ENCODE results near the gene YWHAH. TPM values are rescaled to one million over a fixed set of nuclear protein-coding genes. Genes with fewer than 3 reads are reported as not detected.

Gene YWHAH
- total RNA-seq, 1 donor from 2014 or later, result 67.2 TPM

GRCh38 chr22:31923136-31923535 is 21.2 kb upstream of the YWHAH start:
- no peaks in the 10 kb centered on the region for H3K36me3 ChIP-seq
- intact Hi-C loops (cut with micrococcal nuclease), result no loop called here
- peak overlapping the region; percentile 10 for H3K27ac ChIP-seq (replicated peaks)
- peaks cover 6% of the 10 kb centered on the region for H3K4me1 ChIP-seq
- no peaks in the 10 kb centered on the region for H3K9me3 ChIP-seq (replicated peaks)
- H3K27me3 ChIP-seq (ENCODE audit: low read depth), result peaks cover 9% of the 10 kb centered on the region
- no peak overlapping the region for H3K4me3 ChIP-seq
- peak; percentile 35 for DNase-seq
- TF ChIP-seq CTCF (IDR thresholded peaks at IDR 0.05; ENCODE audit: borderline replicate concordance), result no peak

GRCh38 chr22:31923747-31924146 is 20.6 kb upstream of the YWHAH start:
- H3K27ac ChIP-seq (replicated peaks), result peak overlapping the region; percentile 10
- H3K4me1 ChIP-seq, result peaks cover 4% of the 10 kb centered on the region
- no peak for DNase-seq
- no peak overlapping the region for H3K4me3 ChIP-seq
- no peaks in the 10 kb centered on the region for H3K36me3 ChIP-seq
- H3K9me3 ChIP-seq (replicated peaks), result no peaks in the 10 kb centered on the region
- H3K27me3 ChIP-seq (ENCODE audit: low read depth), result peaks cover 9% of the 10 kb centered on the region
- no peak for TF ChIP-seq CTCF (IDR thresholded peaks at IDR 0.05; ENCODE audit: borderline replicate concordance)
- intact Hi-C loops (cut with micrococcal nuclease), result no loop called here

DNA sequence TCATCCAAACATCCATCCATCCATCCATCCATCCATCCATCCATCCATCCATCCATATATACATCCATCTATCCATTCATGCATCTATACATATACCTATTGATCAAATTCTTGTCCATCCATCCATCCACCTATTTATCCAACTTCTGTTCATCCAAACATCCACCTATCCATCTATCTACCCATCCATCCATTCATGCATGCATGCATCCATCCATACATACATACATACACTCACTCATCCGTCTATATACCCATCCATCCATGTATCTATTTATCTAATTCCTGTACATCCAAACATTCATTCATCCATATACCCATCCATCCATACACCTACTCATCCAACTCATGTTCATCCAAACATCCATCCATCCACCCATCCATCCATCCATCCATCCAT is 19.3 kb upstream of the YWHAH start:
- intact Hi-C loops (cut with micrococcal nuclease), result no loop called here
- Histone ChIP-seq H3K27ac (replicated peaks) (no peak overlapping the region), H3K4me3 (no peak overlapping the region), H3K9me3 (replicated peaks) (no peaks in the 10 kb centered on the region), H3K36me3 (no peaks in the 10 kb centered on the region), H3K27me3 (ENCODE audit: low read depth) (peaks cover 9% of the 10 kb centered on the region), H3K4me1 (no peaks in the 10 kb centered on the region)
- DNase-seq, result no peak
- TF ChIP-seq CTCF (IDR thresholded peaks at IDR 0.05; ENCODE audit: borderline replicate concordance), result no peak

DNA sequence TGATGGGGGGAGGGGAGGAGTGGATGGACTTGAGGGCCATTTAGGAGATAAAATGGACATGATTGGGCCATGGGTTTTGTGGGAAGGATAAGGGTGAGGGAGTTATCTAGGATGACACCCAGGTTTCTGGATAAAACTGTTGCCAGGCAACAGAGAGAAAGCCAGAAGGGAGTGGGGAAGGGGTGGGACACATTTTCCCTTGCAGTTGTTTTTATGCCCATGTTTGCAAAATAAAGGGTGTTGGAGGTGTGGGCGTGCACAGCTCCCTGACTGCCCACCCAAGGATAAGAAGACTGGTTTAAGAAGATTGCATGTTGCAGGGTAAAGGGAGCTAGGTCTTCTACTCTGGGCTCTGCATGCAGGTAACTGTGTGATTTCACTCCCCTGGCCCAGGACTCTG is 18.3 kb upstream of the YWHAH start:
- Histone ChIP-seq H3K4me1 (no peaks in the 10 kb centered on the region), H3K27me3 (ENCODE audit: low read depth) (peaks cover 9% of the 10 kb centered on the region), H3K4me3 (no peak overlapping the region), H3K9me3 (replicated peaks) (no peaks in the 10 kb centered on the region), H3K36me3 (no peaks in the 10 kb centered on the region), H3K27ac (replicated peaks) (no peak overlapping the region)
- TF ChIP-seq CTCF (IDR thresholded peaks at IDR 0.05; ENCODE audit: borderline replicate concordance), result no peak
- no peak for DNase-seq
- intact Hi-C loops (cut with micrococcal nuclease), result no loop called here

DNA sequence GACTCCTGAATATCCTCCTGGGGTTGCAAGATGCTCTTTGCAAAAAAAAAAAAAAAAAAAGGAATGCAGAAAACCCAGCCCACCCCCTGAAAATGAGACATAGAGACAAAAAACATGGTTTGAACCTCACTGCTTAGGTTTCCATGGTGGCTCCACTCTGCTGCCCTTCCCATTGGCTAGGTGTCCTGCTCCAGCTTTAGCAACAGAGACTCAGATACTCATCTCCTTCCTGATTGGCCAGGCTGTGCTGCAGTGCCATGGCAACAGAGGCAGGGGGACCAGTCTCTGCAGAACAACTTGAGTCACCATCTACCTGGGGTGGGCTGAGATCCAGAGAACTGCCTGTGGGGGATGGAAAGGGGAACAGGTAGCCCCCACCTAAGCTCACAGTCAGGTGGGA is 17.4 kb upstream of the YWHAH start:
- H3K4me3 ChIP-seq, result no peak overlapping the region
- peaks cover 9% of the 10 kb centered on the region for H3K27me3 ChIP-seq (ENCODE audit: low read depth)
- TF ChIP-seq CTCF (IDR thresholded peaks at IDR 0.05; ENCODE audit: borderline replicate concordance), result no peak
- DNase-seq, result no peak
- intact Hi-C loops (cut with micrococcal nuclease), result no loop called here
- H3K27ac ChIP-seq (replicated peaks), result no peak overlapping the region
- H3K4me1 ChIP-seq, result peaks cover under 1% of the 10 kb centered on the region
- no peaks in the 10 kb centered on the region for H3K9me3 ChIP-seq (replicated peaks)
- no peaks in the 10 kb centered on the region for H3K36me3 ChIP-seq

- intact Hi-C loops (cut with micrococcal nuclease), result no loop called here
- Histone ChIP-seq H3K36me3 (no peaks in the 10 kb centered on the region), H3K4me3 (no peak overlapping the region), H3K9me3 (replicated peaks) (no peaks in the 10 kb centered on the region), H3K27me3 (ENCODE audit: low read depth) (peaks cover 9% of the 10 kb centered on the region), H3K4me1 (peaks cover 7% of the 10 kb centered on the region), H3K27ac (replicated peaks) (no peak overlapping the region)
- TF ChIP-seq CTCF (IDR thresholded peaks at IDR 0.05; ENCODE audit: borderline replicate concordance), result no peak
- no peak for DNase-seq
These were observed 16.8 kb upstream of the YWHAH start for GRCh38 chr22:31927562-31927961.
